SK-N-SH treated with all-trans-retinoic acid at 6 μM for 48 hours (cell line): ENCODE results near the gene SRGAP1.

ENCODE experiments used
- ARNTL ChIP-seq: fragments of 450-650 bp; formaldehyde crosslinking; IDR thresholded peaks from 2 replicates; pipeline ENCODE4 v1.5.0; 2020; ENCODE audit warnings: low read depth, mild to moderate bottlenecking, moderate library complexity, borderline replicate concordance
- CSDC2 ChIP-seq: fragments of 250-450 bp; sonication (Bioruptor Pico); IDR thresholded peaks from 2 replicates; pipeline ENCODE4 v1.5.0; 2020; ENCODE audit warnings: mild to moderate bottlenecking, moderate library complexity
- OSR1 ChIP-seq: fragments of 250-450 bp; sonication (Bioruptor Pico); IDR thresholded peaks from 2 replicates; pipeline ENCODE4 v1.8.0; 2022; ENCODE audit warnings: moderate library complexity, mild to moderate bottlenecking, inconsistent platforms
- TOX ChIP-seq: fragments of 250-450 bp; sonication (Bioruptor Pico); IDR thresholded peaks from 2 replicates; pipeline ENCODE4 v1.8.0; 2021; ENCODE audit warnings: mild to moderate bottlenecking, moderate library complexity, borderline replicate concordance
- TSHZ2 ChIP-seq: fragments of 250-450 bp; sonication (Bioruptor Pico); IDR thresholded peaks from 2 replicates; pipeline ENCODE4 v1.5.0; 2020; ENCODE audit warnings: mild to moderate bottlenecking, moderate library complexity
- ZFP3 ChIP-seq: fragments of 250-450 bp; sonication (Bioruptor Pico); IDR thresholded peaks from 2 replicates; pipeline ENCODE4 v1.5.0; 2020; ENCODE audit warnings: mild to moderate bottlenecking, moderate library complexity
- ZFP30 ChIP-seq: fragments of 450-650 bp; formaldehyde crosslinking; IDR thresholded peaks from 2 replicates; pipeline ENCODE4 v1.5.0; 2022; ENCODE audit warnings: mild to moderate bottlenecking, moderate library complexity

DNA sequence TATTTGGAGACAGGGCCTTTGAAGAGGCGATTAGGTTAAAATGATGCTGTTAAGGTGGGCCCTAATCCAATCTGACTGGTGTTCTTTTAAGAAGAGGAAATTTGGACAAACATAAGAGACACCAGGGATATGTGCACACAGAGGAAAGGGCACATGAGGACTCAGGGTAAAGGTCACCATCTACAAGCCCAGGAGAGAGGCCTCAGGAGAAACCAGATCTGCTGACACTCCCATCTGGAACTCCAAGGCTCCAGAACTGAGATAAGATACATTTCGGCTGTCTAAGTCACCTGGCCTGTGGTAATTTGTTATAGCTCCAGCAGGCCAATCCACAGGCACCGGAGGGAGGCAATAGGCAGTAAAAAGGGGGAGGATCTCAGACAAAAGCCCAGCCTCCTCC, 329.0 kb downstream of the SRGAP1 start:
- TF ChIP-seq ARNTL (CRISPR knock-in tag) (no peak), CSDC2 (CRISPR knock-in tag) (no peak), TSHZ2 (no peak), OSR1 (CRISPR knock-in tag) (no peak), TOX (no peak), ZFP30 (CRISPR knock-in tag) (no peak), ZFP3 (CRISPR knock-in tag) (no peak)
